PFSK-1 (cell line): Measurements from ENCODE around the gene CD52.

Source experiments
- POLR2AphosphoS5 ChIP-seq: IDR thresholded peaks from 2 replicates; pipeline ENCODE4 v1.6.1; 2012; ENCODE audit warnings: low read depth, mild to moderate bottlenecking, control low read depth, low read length, moderate library complexity
- REST ChIP-seq, 2 experiments: IDR thresholded peaks; 2 replicates each; pipeline versions ENCODE4 v1.6.1 to v1.8.0; 2011 to 2012; ENCODE audit warnings: low read depth in 2 of 2, low read length in 2 of 2, control low read depth in 1 of 2, inconsistent platforms in 1 of 2, mild to moderate bottlenecking in 1 of 2, moderate library complexity in 1 of 2; ENCODE audit not compliant: insufficient read depth in 1 of 2
- TAF1 ChIP-seq: IDR thresholded peaks from 2 replicates; pipeline ENCODE4 v1.6.1; 2012; ENCODE audit warnings: low read length, control low read depth, borderline replicate concordance; ENCODE audit not compliant: insufficient read depth

- TF ChIP-seq POLR2AphosphoS5 (no peak), REST (IDR thresholded peaks at IDR 0.05; ENCODE audit: insufficient read depth in 1 of 2, low read depth in 2 of 2, low read length in 2 of 2) (no peak), TAF1 (no peak)
Measured at GRCh38 chr1:26287811-26288210, 29.9 kb upstream of the CD52 start.
